ENCODE results near the gene BUD13.

BUD13 gene

DNA sequence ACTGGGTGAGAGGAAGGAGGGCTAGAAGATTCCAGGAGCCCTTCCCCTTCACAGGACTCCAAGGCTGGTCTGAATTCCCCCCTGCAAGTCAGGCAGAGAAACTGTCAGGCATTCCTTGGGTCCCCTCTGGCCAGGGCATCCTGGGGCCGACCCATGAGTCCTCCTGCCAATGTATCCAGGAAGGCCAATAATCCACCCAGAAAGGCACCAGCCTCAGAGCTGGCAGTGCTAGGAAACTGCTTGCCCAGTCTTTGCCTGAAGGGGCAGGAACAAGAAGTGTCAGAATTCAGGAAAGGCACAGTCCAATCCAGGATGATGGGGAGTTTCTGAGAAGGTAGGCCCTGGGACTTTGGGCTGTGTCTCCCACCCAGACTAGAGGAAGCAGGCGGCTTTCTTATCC is 41.0 kb downstream of the BUD13 start:
- Histone ChIP-seq H3K36me3 (ENCODE audit: insufficient read depth, low read length) (no peaks in the 10 kb centered on the region), H3K9me3 (ENCODE audit: low read length) (no peaks in the 10 kb centered on the region), H3K4me2 (ENCODE audit: low read length) (no peak overlapping the region), H3K27ac (ENCODE audit: low read depth, low read length, poor library complexity, severe bottlenecking) (no peak overlapping the region), H4K20me1 (ENCODE audit: insufficient read depth, low read length) (no peaks in the 10 kb centered on the region), H2AFZ (ENCODE audit: low read length) (no peak overlapping the region), H3K4me1 (ENCODE audit: insufficient read depth, low read length, severe bottlenecking) (no peaks in the 10 kb centered on the region), H3K4me3 (ENCODE audit: low read depth, low read length, poor library complexity, severe bottlenecking) (no peak overlapping the region), H3K9ac (ENCODE audit: low read length) (no peak overlapping the region), H3K27me3 (ENCODE audit: insufficient read depth, low read length) (no peaks in the 10 kb centered on the region), H3K9me2 (ENCODE audit: low read depth, low read length) (no peaks in the 10 kb centered on the region), H3K79me2 (ENCODE audit: insufficient read depth, low read length) (no peaks in the 10 kb centered on the region), H3F3A (ENCODE audit: insufficient read depth, low read length) (no peaks in the 10 kb centered on the region)
- TF ChIP-seq EZH2 (IDR thresholded peaks at IDR 0.05; ENCODE audit: borderline replicate concordance, low read length) = no peak
- TF ChIP-seq, protein P1, sequence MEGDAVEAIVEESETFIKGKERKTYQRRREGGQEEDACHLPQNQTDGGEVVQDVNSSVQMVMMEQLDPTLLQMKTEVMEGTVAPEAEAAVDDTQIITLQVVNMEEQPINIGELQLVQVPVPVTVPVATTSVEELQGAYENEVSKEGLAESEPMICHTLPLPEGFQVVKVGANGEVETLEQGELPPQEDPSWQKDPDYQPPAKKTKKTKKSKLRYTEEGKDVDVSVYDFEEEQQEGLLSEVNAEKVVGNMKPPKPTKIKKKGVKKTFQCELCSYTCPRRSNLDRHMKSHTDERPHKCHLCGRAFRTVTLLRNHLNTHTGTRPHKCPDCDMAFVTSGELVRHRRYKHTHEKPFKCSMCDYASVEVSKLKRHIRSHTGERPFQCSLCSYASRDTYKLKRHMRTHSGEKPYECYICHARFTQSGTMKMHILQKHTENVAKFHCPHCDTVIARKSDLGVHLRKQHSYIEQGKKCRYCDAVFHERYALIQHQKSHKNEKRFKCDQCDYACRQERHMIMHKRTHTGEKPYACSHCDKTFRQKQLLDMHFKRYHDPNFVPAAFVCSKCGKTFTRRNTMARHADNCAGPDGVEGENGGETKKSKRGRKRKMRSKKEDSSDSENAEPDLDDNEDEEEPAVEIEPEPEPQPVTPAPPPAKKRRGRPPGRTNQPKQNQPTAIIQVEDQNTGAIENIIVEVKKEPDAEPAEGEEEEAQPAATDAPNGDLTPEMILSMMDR (IDR thresholded peaks at IDR 0.05; ENCODE audit: low read length) = no peak

GRCh38 chr11:116731097-116731761 is 41.6 kb downstream of the BUD13 start:
- no peaks in the 10 kb centered on the region for H4K20me1 ChIP-seq (ENCODE audit: insufficient read depth, low read length)
- no peaks in the 10 kb centered on the region for H3F3A ChIP-seq (ENCODE audit: insufficient read depth, low read length)
- no peak overlapping the region for H3K4me3 ChIP-seq (ENCODE audit: low read depth, low read length, poor library complexity, severe bottlenecking)
- no peak for TF ChIP-seq EZH2 (IDR thresholded peaks at IDR 0.05; ENCODE audit: borderline replicate concordance, low read length)
- TF ChIP-seq, protein P1 (IDR thresholded peaks at IDR 0.05; ENCODE audit: low read length) = no peak
- H3K27ac ChIP-seq (ENCODE audit: low read depth, low read length, poor library complexity, severe bottlenecking) = no peak overlapping the region
- H3K4me2 ChIP-seq (ENCODE audit: low read length) = no peak overlapping the region
- no peak overlapping the region for H2AFZ ChIP-seq (ENCODE audit: low read length)
- H3K79me2 ChIP-seq (ENCODE audit: insufficient read depth, low read length) = no peaks in the 10 kb centered on the region
- no peaks in the 10 kb centered on the region for H3K36me3 ChIP-seq (ENCODE audit: insufficient read depth, low read length)
- H3K9me2 ChIP-seq (ENCODE audit: low read depth, low read length) = no peaks in the 10 kb centered on the region
- H3K27me3 ChIP-seq (ENCODE audit: insufficient read depth, low read length) = no peaks in the 10 kb centered on the region
- no peaks in the 10 kb centered on the region for H3K9me3 ChIP-seq (ENCODE audit: low read length)
- no peaks in the 10 kb centered on the region for H3K4me1 ChIP-seq (ENCODE audit: insufficient read depth, low read length, severe bottlenecking)
- no peak overlapping the region for H3K9ac ChIP-seq (ENCODE audit: low read length)

- Histone ChIP-seq H3K9me3 (ENCODE audit: low read length) (no peaks in the 10 kb centered on the region), H3K4me2 (ENCODE audit: low read length) (no peak overlapping the region), H2AFZ (ENCODE audit: low read length) (no peak overlapping the region), H3K9ac (ENCODE audit: low read length) (no peak overlapping the region), H3K27me3 (ENCODE audit: insufficient read depth, low read length) (no peaks in the 10 kb centered on the region), H3K4me1 (ENCODE audit: insufficient read depth, low read length, severe bottlenecking) (no peaks in the 10 kb centered on the region), H3K9me2 (ENCODE audit: low read depth, low read length) (no peaks in the 10 kb centered on the region), H3K79me2 (ENCODE audit: insufficient read depth, low read length) (no peaks in the 10 kb centered on the region), H3K27ac (ENCODE audit: low read depth, low read length, poor library complexity, severe bottlenecking) (no peak overlapping the region), H4K20me1 (ENCODE audit: insufficient read depth, low read length) (no peaks in the 10 kb centered on the region), H3F3A (ENCODE audit: insufficient read depth, low read length) (no peaks in the 10 kb centered on the region), H3K36me3 (ENCODE audit: insufficient read depth, low read length) (no peaks in the 10 kb centered on the region), H3K4me3 (ENCODE audit: low read depth, low read length, poor library complexity, severe bottlenecking) (no peak overlapping the region)
- TF ChIP-seq EZH2 (IDR thresholded peaks at IDR 0.05; ENCODE audit: borderline replicate concordance, low read length) = no peak
- TF ChIP-seq, protein P1 (IDR thresholded peaks at IDR 0.05; ENCODE audit: low read length) = no peak
Observed at GRCh38 chr11:116730601-116731000, 42.2 kb downstream of the BUD13 start.

Data from OCI-LY1 (cell line).